HG03064 (cell line): ENCODE measurements around the gene NUDT8.
"Not testable (repeated sequence)": the region's sequence is repeated elsewhere in the genome, so short reads cannot be mapped to it uniquely, and the experiment has no call there.

Experiments
- ATAC-seq: cut with Tn5 transposase; IDR thresholded peaks from one replicate; pipeline ENCODE4 v1.9.1; 2021; ENCODE audit warnings: low read depth; ENCODE audit not compliant: unreplicated experiment

NUDT8 gene

GRCh38 chr11:67597458-67597857, 32.3 kb downstream of the NUDT8 start:
- ATAC-seq: not testable (repeated sequence)

- no peak for ATAC-seq
Measured at GRCh38 chr11:67596753-67597300, 32.9 kb downstream of the NUDT8 start.

- no peak for ATAC-seq
Measured at GRCh38 chr11:67594480-67594879, 35.3 kb downstream of the NUDT8 start.

- ATAC-seq: no peak
Measured at GRCh38 chr11:67593565-67593905, 36.2 kb downstream of the NUDT8 start.

- ATAC-seq: no peak
Measured at GRCh38 chr11:67592880-67593564, 36.7 kb downstream of the NUDT8 start.

GRCh38 chr11:67588899-67589415, 40.8 kb downstream of the NUDT8 start:
- ATAC-seq: not testable (repeated sequence)

- ATAC-seq: no peak
Measured at GRCh38 chr11:67588136-67588503, 41.6 kb downstream of the NUDT8 start.

- ATAC-seq: no peak
Measured at GRCh38 chr11:67586568-67587250, 43.0 kb downstream of the NUDT8 start.

GRCh38 chr11:67585911-67586310, 43.8 kb downstream of the NUDT8 start:
- no peak for ATAC-seq

GRCh38 chr11:67584881-67585873, 44.6 kb downstream of the NUDT8 start:
- ATAC-seq: no peak

GRCh38 chr11:67584205-67584880, 45.4 kb downstream of the NUDT8 start:
- ATAC-seq: no peak

GRCh38 chr11:67583247-67584204, 46.2 kb downstream of the NUDT8 start, which contains the start of gene GSTP1:
TSS of gene GSTP1 (plus strand) at chr11:67583812. CDS start at chr11:67583844, 32 bp downstream.
- peak; percentile 56 for ATAC-seq

- ATAC-seq: no peak
Measured at GRCh38 chr11:67582011-67582410, 47.7 kb downstream of the NUDT8 start.

GRCh38 chr11:67581469-67581868, 48.3 kb downstream of the NUDT8 start:
- no peak for ATAC-seq

GRCh38 chr11:67577951-67578350, 51.8 kb downstream of the NUDT8 start:
- no peak for ATAC-seq
